Measurements from ENCODE around the gene FOXI2. TPM values are rescaled to one million over a fixed set of nuclear protein-coding genes. Genes with fewer than 3 reads are reported as not detected.

The FOXI2 gene
- total RNA-seq, 1 experiment from 2014 or later, result not detected

DNA sequence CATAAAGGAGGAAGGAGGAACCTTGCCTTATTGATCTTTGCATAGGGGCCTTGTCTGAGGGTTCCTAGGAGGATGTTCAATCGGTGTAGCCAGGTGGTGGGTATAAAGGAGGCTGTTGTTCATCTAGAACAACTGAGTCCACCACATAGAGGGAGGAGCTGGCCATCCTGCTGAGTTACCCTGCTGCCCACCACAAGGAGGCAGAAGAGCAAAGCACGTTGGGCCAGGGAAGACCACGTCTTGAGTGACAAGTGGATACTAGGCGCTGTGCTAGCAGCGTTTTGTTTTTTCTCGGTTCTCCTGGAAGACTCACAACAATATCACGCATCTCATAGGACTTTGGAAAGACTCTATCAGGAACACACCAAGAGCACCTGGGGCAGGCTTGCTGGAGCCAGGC is 20.0 kb downstream of the FOXI2 start:
- intact Hi-C loops (cut with micrococcal nuclease), result no loop called here
- peak; percentile 75 for ATAC-seq
- DNase-seq (ENCODE audit: low read depth, low spot score), result peak; percentile 4
- H3K36me3 ChIP-seq (ENCODE audit: control insufficient read depth in 1 of 2, insufficient read depth in 2 of 2, low read length in 2 of 2), result no peaks in the 10 kb centered on the region
- TF ChIP-seq RAD21 (IDR thresholded peaks at IDR 0.05; ENCODE audit: low read depth) (peak; percentile 31; the same call in 1 of the 2 replicates), ZNF274 (IDR thresholded peaks at IDR 0.05; ENCODE audit: low read depth, low read length) (no peak), SRF (IDR thresholded peaks at IDR 0.05; ENCODE audit: low read depth) (no peak), EZH2phosphoT487 (IDR thresholded peaks at IDR 0.05; ENCODE audit: borderline replicate concordance) (no peak), SP1 (IDR thresholded peaks at IDR 0.05; ENCODE audit: low read depth) (no peak), EGR1 (IDR thresholded peaks at IDR 0.05; ENCODE audit: low read depth) (no peak), JUND (IDR thresholded peaks at IDR 0.05) (no peak), FOSL1 (IDR thresholded peaks at IDR 0.05; ENCODE audit: low read depth) (no peak), TCF7L2 (IDR thresholded peaks at IDR 0.05; ENCODE audit: borderline replicate concordance, extremely low read depth, insufficient read depth, insufficient read length) (no peak), YY1 (IDR thresholded peaks at IDR 0.05; ENCODE audit: extremely low read depth, insufficient replicate concordance, low read depth, low read length) (no peak), MAX (IDR thresholded peaks at IDR 0.05) (no peak), POLR2A (IDR thresholded peaks at IDR 0.05; ENCODE audit: borderline replicate concordance, extremely low read depth, insufficient read depth, insufficient read length) (no peak)
- TF ChIP-seq, protein P1, sequence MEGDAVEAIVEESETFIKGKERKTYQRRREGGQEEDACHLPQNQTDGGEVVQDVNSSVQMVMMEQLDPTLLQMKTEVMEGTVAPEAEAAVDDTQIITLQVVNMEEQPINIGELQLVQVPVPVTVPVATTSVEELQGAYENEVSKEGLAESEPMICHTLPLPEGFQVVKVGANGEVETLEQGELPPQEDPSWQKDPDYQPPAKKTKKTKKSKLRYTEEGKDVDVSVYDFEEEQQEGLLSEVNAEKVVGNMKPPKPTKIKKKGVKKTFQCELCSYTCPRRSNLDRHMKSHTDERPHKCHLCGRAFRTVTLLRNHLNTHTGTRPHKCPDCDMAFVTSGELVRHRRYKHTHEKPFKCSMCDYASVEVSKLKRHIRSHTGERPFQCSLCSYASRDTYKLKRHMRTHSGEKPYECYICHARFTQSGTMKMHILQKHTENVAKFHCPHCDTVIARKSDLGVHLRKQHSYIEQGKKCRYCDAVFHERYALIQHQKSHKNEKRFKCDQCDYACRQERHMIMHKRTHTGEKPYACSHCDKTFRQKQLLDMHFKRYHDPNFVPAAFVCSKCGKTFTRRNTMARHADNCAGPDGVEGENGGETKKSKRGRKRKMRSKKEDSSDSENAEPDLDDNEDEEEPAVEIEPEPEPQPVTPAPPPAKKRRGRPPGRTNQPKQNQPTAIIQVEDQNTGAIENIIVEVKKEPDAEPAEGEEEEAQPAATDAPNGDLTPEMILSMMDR (IDR thresholded peaks at IDR 0.05 in 2 of 3, conservative IDR thresholded peaks at IDR 0.05 in 1 of 3; ENCODE audit: borderline replicate concordance in 1 of 3, insufficient read depth in 1 of 3, low read depth in 2 of 3, low read length in 2 of 3), result peak; percentile 16 to 62 (median 45); a peak in 5 of 6 replicates
- TF ChIP-seq, protein P2, sequence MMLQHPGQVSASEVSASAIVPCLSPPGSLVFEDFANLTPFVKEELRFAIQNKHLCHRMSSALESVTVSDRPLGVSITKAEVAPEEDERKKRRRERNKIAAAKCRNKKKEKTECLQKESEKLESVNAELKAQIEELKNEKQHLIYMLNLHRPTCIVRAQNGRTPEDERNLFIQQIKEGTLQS (IDR thresholded peaks at IDR 0.05), result no peak
- no peak overlapping the region for H2AFZ ChIP-seq (ENCODE audit: low read depth, low read length, poor library complexity, severe bottlenecking)
- ChIA-PET CTCF (interaction anchor here (1.0 to 1.4 kb wide), 5 partner anchors 15 to 312 kb away, joined by 3 to 8 read pairs (median 4); no protein-coding TSS in a partner anchor), POLR2A (no interaction called here), RAD21 (ENCODE audit: low non-redundant PET in 1 of 2, low total read pairs in 2 of 2, uncharacterized antibody in 2 of 2, unreplicated experiment in 2 of 2) (no interaction called here)
- H4K20me1 ChIP-seq (ENCODE audit: insufficient read depth), result no peaks in the 10 kb centered on the region
- H3K9me3 ChIP-seq (ENCODE audit: control insufficient read depth in 1 of 2, insufficient read depth in 1 of 2, low read depth in 1 of 2, low read length in 2 of 2), result no peaks in the 10 kb centered on the region
- H3K4me3 ChIP-seq (replicated peaks in 1 of 2; ENCODE audit: low read depth in 1 of 2, low read length in 2 of 2), result no peak overlapping the region
- H3K27me3 ChIP-seq (ENCODE audit: insufficient read depth, low read length), result peaks cover 42% of the 10 kb centered on the region
- H3K4me1 ChIP-seq (ENCODE audit: control insufficient read depth in 1 of 2, insufficient read depth in 2 of 2, low read length in 2 of 2), result no peaks in the 10 kb centered on the region
- no TSS peak for BruUV-seq (replicated peaks)
- H3K9me2 ChIP-seq (ENCODE audit: insufficient read depth), result no peaks in the 10 kb centered on the region
- no peak overlapping the region for H3K27ac ChIP-seq (ENCODE audit: low read depth, low read length)
- H3K79me2 ChIP-seq (ENCODE audit: insufficient read depth, low read length), result no peaks in the 10 kb centered on the region
- H3K4me2 ChIP-seq (ENCODE audit: low read length), result no peak overlapping the region
- H3K9ac ChIP-seq (ENCODE audit: low read length), result no peak overlapping the region
